Ectodermal cell (in vitro differentiated cells): ENCODE results near the gene SPAG7.

Experiments used
- H3K27ac ChIP-seq: 2 replicates; pipeline ENCODE4 v1.7.0; 2013; ENCODE audit warnings: mild to moderate bottlenecking, low read depth, low read length; ENCODE audit not compliant: insufficient read depth, poor library complexity, severe bottlenecking
- H3K27me3 ChIP-seq: 2 replicates; pipeline ENCODE4 v1.7.0; 2013; ENCODE audit warnings: mild to moderate bottlenecking, low read length; ENCODE audit not compliant: insufficient read depth, control insufficient read depth, poor library complexity, severe bottlenecking
- H3K36me3 ChIP-seq: one replicate; pipeline ENCODE4 v1.7.0; 2013; ENCODE audit warnings: low read length; ENCODE audit not compliant: control insufficient read depth, insufficient read depth
- H3K4me1 ChIP-seq: one replicate; pipeline ENCODE4 v1.7.0; 2013; ENCODE audit warnings: low read length; ENCODE audit not compliant: control insufficient read depth, insufficient read depth
- H3K4me3 ChIP-seq: 2 replicates; pipeline ENCODE4 v1.7.0; 2013; ENCODE audit warnings: low read depth, low read length, control low read depth; ENCODE audit not compliant: insufficient read depth
- H3K9me3 ChIP-seq: 2 replicates; pipeline ENCODE4 v1.7.0; 2013; ENCODE audit warnings: mild to moderate bottlenecking, low read length, moderate library complexity; ENCODE audit not compliant: control insufficient read depth
- WGBS, 2 experiments: methylation state at CpG; one replicate each; pipeline ENCODE4 v1.1.7; 2013; ENCODE audit warnings: missing lambda C conversion rate in 2 of 2; 5-methylcytosine and 5-hydroxymethylcytosine counted together

SPAG7 gene

GRCh38 chr17:4973256-4974114 lies 5.9 kb upstream of the SPAG7 start:
- 92 to 95% methylated on average over 10 of the region's 10 CpGs for WGBS, 2 experiments

DNA sequence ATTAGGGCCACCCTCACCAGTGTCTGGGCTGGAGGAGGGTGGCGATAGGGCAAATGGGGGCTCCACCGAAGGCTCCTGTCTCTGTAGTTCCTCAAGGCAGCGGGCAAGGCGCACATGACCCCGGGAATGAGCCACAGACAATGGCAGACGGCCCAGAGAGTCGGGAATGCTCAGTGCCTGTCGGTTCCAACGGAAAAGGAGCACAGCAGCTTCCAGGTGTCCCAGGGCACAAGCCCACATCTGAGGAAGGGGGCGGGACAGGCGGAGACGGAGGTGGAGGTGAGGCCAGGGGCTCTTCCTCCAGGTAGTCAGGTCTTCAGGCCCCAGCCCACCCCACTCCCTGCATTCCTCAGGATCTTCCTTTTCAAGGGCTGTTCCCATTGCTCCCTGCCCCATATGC lies 5.1 kb upstream of the SPAG7 start:
- H3K36me3 ChIP-seq: no peaks in the 10 kb centered on the region

More at GRCh38 chr17:4973256-4974114, 5.9 kb upstream of the SPAG7 start:
- Histone ChIP-seq H3K27ac (no peak overlapping the region), H3K4me1 (no peaks in the 10 kb centered on the region), H3K27me3 (no peaks in the 10 kb centered on the region), H3K9me3 (no peaks in the 10 kb centered on the region), H3K4me3 (no peak overlapping the region), H3K36me3 (no peaks in the 10 kb centered on the region)

DNA sequence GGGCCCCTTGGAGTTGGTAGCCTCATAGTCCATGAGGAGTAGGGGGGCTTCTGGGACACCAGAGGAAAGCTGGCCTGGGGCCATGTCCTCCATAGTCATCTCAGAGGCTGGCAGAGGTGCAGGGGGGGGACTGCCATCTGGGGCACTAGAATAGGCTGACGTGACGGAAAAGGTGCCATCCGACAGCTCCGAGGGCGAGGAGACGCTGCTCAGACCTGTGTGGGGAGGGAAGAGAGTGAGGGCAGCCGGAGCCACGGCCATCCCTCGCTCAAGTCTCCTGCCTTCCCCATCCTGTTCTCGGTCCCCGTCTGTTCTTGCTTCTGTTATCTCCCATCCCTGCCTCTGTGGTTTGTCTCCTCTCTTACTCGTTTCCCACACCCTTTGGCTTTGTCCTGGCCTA lies 4.7 kb upstream of the SPAG7 start:
- H3K27me3 ChIP-seq: no peaks in the 10 kb centered on the region
- 89 to 95% methylated on average over 12 of the region's 12 CpGs for WGBS, 2 experiments
- no peaks in the 10 kb centered on the region for H3K4me1 ChIP-seq
- H3K36me3 ChIP-seq: no peaks in the 10 kb centered on the region
- no peaks in the 10 kb centered on the region for H3K9me3 ChIP-seq
- H3K27ac ChIP-seq: no peak overlapping the region
- H3K4me3 ChIP-seq: no peak overlapping the region

More for the DNA sequence above, 5.1 kb upstream of the SPAG7 start:
- H3K4me1 ChIP-seq: no peaks in the 10 kb centered on the region
- no peaks in the 10 kb centered on the region for H3K27me3 ChIP-seq
- 81 to 83% methylated on average over 12 of the region's 12 CpGs for WGBS, 2 experiments
- H3K9me3 ChIP-seq: no peaks in the 10 kb centered on the region
- no peak overlapping the region for H3K27ac ChIP-seq
- no peak overlapping the region for H3K4me3 ChIP-seq

- Histone ChIP-seq H3K4me1 (no peaks in the 10 kb centered on the region), H3K27me3 (no peaks in the 10 kb centered on the region), H3K27ac (no peak overlapping the region), H3K36me3 (no peaks in the 10 kb centered on the region), H3K4me3 (no peak overlapping the region), H3K9me3 (no peaks in the 10 kb centered on the region)
- 95 to 97% methylated on average over 6 of the region's 6 CpGs for WGBS, 2 experiments
Measured at GRCh38 chr17:4971826-4972225, 4.2 kb upstream of the SPAG7 start.

DNA sequence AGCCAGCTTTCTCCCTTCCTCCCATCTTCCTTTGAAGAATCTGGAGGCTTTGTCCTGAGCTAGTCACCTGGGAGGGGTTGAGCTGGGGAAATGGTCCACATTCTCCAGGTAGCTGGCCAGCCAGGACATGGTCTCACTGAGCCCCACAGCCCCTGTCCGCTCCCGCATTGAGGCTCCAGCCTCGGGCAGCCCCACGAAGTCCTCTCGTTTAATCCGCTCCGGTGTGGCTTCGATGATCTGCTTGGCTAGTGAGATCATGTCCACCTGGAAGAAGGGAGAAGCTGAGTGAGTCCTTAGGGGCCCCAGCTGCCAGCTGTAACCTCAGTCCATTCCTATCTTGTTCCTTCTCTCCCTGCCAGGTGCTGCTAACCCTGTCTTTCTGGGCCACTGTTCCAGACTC lies 2.7 kb upstream of the SPAG7 start:
- H3K4me3 ChIP-seq: no peak overlapping the region
- 95 to 96% methylated on average over 8 of the region's 8 CpGs for WGBS, 2 experiments
- no peaks in the 10 kb centered on the region for H3K27me3 ChIP-seq
- no peaks in the 10 kb centered on the region for H3K4me1 ChIP-seq
- H3K27ac ChIP-seq: no peak overlapping the region
- no peaks in the 10 kb centered on the region for H3K36me3 ChIP-seq
- no peaks in the 10 kb centered on the region for H3K9me3 ChIP-seq

GRCh38 chr17:4969551-4970173 lies 2.0 kb upstream of the SPAG7 start:
- no peaks in the 10 kb centered on the region for H3K4me1 ChIP-seq
- no peaks in the 10 kb centered on the region for H3K36me3 ChIP-seq
- H3K4me3 ChIP-seq: peak overlapping the region; percentile 81
- H3K27ac ChIP-seq: no peak overlapping the region
- no peaks in the 10 kb centered on the region for H3K27me3 ChIP-seq
- H3K9me3 ChIP-seq: no peaks in the 10 kb centered on the region
- WGBS, 2 experiments: 83 to 87% methylated on average over 16 of the region's 16 CpGs

DNA sequence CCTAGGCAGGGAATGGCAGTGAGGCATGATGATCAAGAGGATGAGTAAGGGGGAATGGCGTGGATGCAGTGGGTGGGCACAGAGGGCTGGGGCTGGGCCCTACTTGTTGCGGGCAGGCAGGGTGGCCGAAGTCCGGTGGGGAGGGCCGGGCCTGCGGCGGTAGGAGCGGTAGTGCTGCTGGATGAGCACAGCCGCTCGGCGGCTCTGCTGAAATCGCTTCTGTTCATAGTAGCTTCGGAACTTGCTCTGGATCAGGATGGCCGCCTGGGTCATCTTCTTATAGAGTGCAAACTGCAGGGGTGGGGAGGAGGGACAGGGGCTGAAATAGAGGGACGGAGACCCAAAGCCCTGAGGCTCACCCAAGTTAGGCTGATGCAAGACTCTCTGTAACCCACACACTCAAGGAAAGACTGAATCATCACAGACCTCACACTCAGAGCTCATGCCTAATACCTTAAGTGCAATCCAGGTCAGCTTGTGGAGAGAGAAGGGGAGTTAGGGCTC lies 1.5 kb upstream of the SPAG7 start:
- no peaks in the 10 kb centered on the region for H3K4me1 ChIP-seq
- H3K27ac ChIP-seq: no peak overlapping the region
- no peaks in the 10 kb centered on the region for H3K36me3 ChIP-seq
- WGBS, 2 experiments: 25 to 29% methylated on average over 15 of the region's 15 CpGs
- H3K4me3 ChIP-seq: peak overlapping the region; percentile 81
- no peaks in the 10 kb centered on the region for H3K9me3 ChIP-seq
- no peaks in the 10 kb centered on the region for H3K27me3 ChIP-seq

- Histone ChIP-seq H3K27me3 (no peaks in the 10 kb centered on the region), H3K4me3 (peak overlapping the region; percentile 81), H3K4me1 (no peaks in the 10 kb centered on the region), H3K27ac (peak overlapping the region; percentile 82), H3K36me3 (no peaks in the 10 kb centered on the region), H3K9me3 (no peaks in the 10 kb centered on the region)
- 4 to 8% methylated on average over 23 of the region's 23 CpGs for WGBS, 2 experiments
Measured at GRCh38 chr17:4968486-4969046, 949 bp upstream of the SPAG7 start.

- Histone ChIP-seq H3K36me3 (no peaks in the 10 kb centered on the region), H3K4me1 (no peaks in the 10 kb centered on the region), H3K9me3 (no peaks in the 10 kb centered on the region), H3K27me3 (no peaks in the 10 kb centered on the region), H3K4me3 (peak overlapping the region; percentile 81), H3K27ac (peak overlapping the region; percentile 90)
- WGBS, 2 experiments: 3 to 7% methylated on average over 42 of the region's 42 CpGs
Measured at GRCh38 chr17:4966844-4967538, 626 bp downstream of the SPAG7 start.
